Activated CD4-positive, alpha-beta memory T cell treated with anti-CD3 and anti-CD28 coated beads, Interleukin-2, amount 10 ng/mL, durations not matched to agents 7 days and 5 days (primary cell): Measurements from ENCODE around the gene YIPF1. TPM values are rescaled to one million over a fixed set of nuclear protein-coding genes. Genes with fewer than 3 reads are reported as not detected.

Experiments used
- CTCF ChIA-PET: fragments of 350-600 bp; sonication (Branson Sonifier 250); formaldehyde crosslinking; loops from one replicate; lab custom pipeline; 2021; ENCODE audit warnings: antibody characterized with exemption, inconsistent platforms; lab: Charles Lee
- POLR2A ChIA-PET: fragments of 350-600 bp; sonication (Branson Sonifier 250); formaldehyde crosslinking; loops from one replicate; lab custom pipeline; 2021; ENCODE audit warnings: antibody characterized with exemption; lab: Charles Lee
- DNase-seq: peaks from one replicate; pipeline ENCODE4 v3.0.0-alpha.2; 2020
- H3K27ac Mint-ChIP-seq: one replicate; pipeline ENCODE4 v1.8.0; 2021; ENCODE audit warnings: mild to moderate bottlenecking, mixed read lengths
- H3K27me3 Mint-ChIP-seq: one replicate; pipeline ENCODE4 v1.8.0; 2021; ENCODE audit warnings: mixed read lengths
- H3K36me3 Mint-ChIP-seq: one replicate; pipeline ENCODE4 v1.8.0; 2021; ENCODE audit warnings: low read depth, mixed read lengths
- H3K4me1 Mint-ChIP-seq: one replicate; pipeline ENCODE4 v1.8.0; 2021; ENCODE audit warnings: mixed read lengths
- H3K4me3 Mint-ChIP-seq: one replicate; pipeline ENCODE4 v1.8.0; 2021; ENCODE audit warnings: mild to moderate bottlenecking, mixed read lengths
- H3K9me3 Mint-ChIP-seq: one replicate; pipeline ENCODE4 v1.8.0; 2021; ENCODE audit warnings: mixed read lengths
- total RNA-seq, 2 experiments: library from RNA; stranded (reverse); gene quantifications; one replicate each; pipeline ENCODE4 v1.2.3, GENCODE V29; 2021

Gene YIPF1
- 10 to 100 TPM; 17.8 to 19.7 TPM for total RNA-seq

GRCh38 chr1:53889304-53890298, at the start of gene YIPF1:
Gene YIPF1, minus strand, starts transcription at chr1:53889797. Its CDS starts 860 bp downstream, at chr1:53888937.
- Mint-ChIP-seq H3K4me1 (peaks cover 31% of the 10 kb centered on the region), H3K27me3 (peaks cover 3% of the 10 kb centered on the region), H3K36me3 (peaks cover 4% of the 10 kb centered on the region), H3K9me3 (no peaks in the 10 kb centered on the region), H3K4me3 (peak within 1 kb of the TSS; percentile 94), H3K27ac (peak within 1 kb of the TSS; percentile 80)
- ChIA-PET POLR2A (interaction anchor here (0.8 to 2.3 kb wide), 11 partner anchors 9 to 76 kb away, joined by 3 to 25 read pairs (median 3); partner anchors contain the start of genes IFT25, LRRC42 and NDC1), CTCF (interaction anchor here (0.7 to 2.0 kb wide), 6 partner anchors 11 to 70 kb away, joined by 3 to 10 read pairs (median 4); partner anchors contain the start of gene IFT25)
- peak; percentile 91 for DNase-seq

DNA sequence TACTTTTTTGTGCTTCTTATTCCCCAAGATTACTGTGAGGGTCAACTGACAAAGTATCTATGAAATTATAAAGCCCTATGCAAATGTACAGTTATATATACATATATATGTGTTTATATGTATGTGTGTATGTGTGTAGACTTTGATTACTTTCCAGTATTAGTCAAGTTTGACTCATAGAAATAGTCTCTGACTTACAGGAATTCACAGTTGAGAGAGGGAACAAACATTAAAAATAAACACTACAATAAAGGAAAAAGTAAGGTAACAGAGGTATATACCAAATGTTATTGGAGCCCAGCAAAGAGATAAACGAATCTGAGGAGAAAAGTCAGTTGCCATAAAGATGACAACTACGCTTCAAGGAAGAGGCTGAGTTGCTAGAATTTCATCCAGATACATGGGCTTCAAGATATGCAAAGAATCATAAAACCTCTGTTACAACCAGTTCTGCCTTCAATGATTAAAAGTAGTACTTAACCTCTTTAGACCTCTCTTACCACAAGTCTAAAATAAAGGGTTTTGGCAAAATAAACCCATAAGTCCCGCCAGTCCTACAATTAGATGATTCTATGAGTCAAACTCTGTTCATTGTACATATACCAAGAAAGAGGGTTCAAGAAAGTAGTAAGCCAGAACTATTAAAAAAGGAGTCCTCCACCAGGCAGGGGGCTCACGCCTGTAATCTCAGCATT, 48.7 kb upstream of the YIPF1 start:
- H3K27ac Mint-ChIP-seq: no peak overlapping the region
- H3K27me3 Mint-ChIP-seq: no peaks in the 10 kb centered on the region
- ChIA-PET CTCF (no interaction called here), POLR2A (no interaction called here)
- H3K4me1 Mint-ChIP-seq: peaks cover 20% of the 10 kb centered on the region
- DNase-seq: no peak
- no peak overlapping the region for H3K4me3 Mint-ChIP-seq
- H3K36me3 Mint-ChIP-seq: peaks cover 69% of the 10 kb centered on the region
- peaks cover 3% of the 10 kb centered on the region for H3K9me3 Mint-ChIP-seq

DNA sequence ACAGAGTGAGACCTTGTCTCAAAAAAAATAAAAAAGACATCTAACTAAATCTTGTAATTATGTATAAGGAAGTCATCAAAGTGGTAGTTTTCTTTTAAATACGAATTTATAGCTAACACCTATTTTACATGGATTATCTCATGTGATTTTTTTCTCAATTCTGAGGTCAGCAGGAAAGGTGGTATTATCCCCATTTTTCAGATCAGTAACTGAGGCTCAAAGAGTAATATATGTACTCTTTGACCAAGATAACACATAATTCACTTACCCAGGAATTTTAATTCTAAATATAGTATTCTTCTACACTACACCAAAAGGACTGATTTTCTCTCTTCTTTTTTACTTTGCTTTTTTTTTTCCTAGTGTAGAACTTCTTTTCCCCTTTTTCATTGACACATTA, 46.8 kb upstream of the YIPF1 start:
- ChIA-PET POLR2A (interaction anchor here (1.1 kb wide), 1 partner anchor 9 kb away, joined by 6 read pairs; the partner anchor contains the start of genes IFT25 and LRRC42), CTCF (interaction anchor here (1.2 to 2.0 kb wide), 2 partner anchors 23 to 76 kb away, joined by 3 to 5 read pairs; no protein-coding TSS in a partner anchor)
- Mint-ChIP-seq H3K27ac (no peak overlapping the region), H3K4me3 (no peak overlapping the region), H3K36me3 (peaks cover 74% of the 10 kb centered on the region), H3K27me3 (no peaks in the 10 kb centered on the region), H3K4me1 (peaks cover 11% of the 10 kb centered on the region), H3K9me3 (peaks cover 5% of the 10 kb centered on the region)
- no peak for DNase-seq

DNA sequence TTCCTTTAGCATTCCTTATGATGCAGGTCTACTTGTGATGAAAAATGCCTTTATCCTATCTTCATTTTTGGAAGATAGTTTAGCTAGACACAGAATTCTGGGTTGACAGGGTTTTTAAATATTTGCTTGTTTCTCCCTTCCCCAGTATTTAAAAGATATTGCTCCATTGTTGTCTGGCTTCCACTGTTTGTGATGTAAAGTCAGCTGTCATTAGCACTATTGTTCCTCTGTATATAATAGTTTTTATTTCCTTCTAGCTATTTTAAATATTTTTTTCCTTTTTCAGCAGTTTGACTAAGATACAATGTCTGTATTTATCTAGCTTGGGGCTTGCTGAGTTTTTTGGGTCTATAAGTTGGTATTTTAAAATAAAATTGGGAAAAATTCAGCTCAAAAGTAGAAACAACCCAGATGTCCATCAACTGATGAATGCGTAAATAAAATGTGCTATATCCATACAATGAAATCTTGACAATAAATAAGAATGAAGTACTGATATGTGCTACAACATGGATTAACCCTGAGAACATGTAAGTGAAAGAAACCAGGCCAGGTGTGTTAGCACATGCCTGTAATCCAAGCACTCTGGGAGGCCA, 44.7 kb upstream of the YIPF1 start:
- Mint-ChIP-seq H3K36me3 (peaks cover 75% of the 10 kb centered on the region), H3K9me3 (peaks cover 5% of the 10 kb centered on the region), H3K27ac (no peak overlapping the region), H3K4me3 (no peak overlapping the region), H3K4me1 (peaks cover 5% of the 10 kb centered on the region), H3K27me3 (no peaks in the 10 kb centered on the region)
- CTCF ChIA-PET: interaction anchor here (1.3 kb wide), 1 partner anchor 22 kb away, joined by 3 read pairs; no protein-coding TSS in a partner anchor
- no peak for DNase-seq
- POLR2A ChIA-PET: interaction anchor here (1.4 kb wide), 1 partner anchor 11 kb away, joined by 9 read pairs; the partner anchor contains the start of genes IFT25 and LRRC42

- Mint-ChIP-seq H3K4me1 (peaks cover 2% of the 10 kb centered on the region), H3K4me3 (no peak overlapping the region), H3K9me3 (peaks cover 5% of the 10 kb centered on the region), H3K36me3 (peaks cover 78% of the 10 kb centered on the region), H3K27ac (no peak overlapping the region), H3K27me3 (no peaks in the 10 kb centered on the region)
- no peak for DNase-seq
- ChIA-PET CTCF (interaction anchor here (1.9 to 2.1 kb wide), 2 partner anchors 14 to 53 kb away, joined by 4 to 6 read pairs; partner anchors contain the start of gene IFT25), POLR2A (no interaction called here)
Measured at GRCh38 chr1:53931523-53931922, 41.9 kb upstream of the YIPF1 start.

DNA sequence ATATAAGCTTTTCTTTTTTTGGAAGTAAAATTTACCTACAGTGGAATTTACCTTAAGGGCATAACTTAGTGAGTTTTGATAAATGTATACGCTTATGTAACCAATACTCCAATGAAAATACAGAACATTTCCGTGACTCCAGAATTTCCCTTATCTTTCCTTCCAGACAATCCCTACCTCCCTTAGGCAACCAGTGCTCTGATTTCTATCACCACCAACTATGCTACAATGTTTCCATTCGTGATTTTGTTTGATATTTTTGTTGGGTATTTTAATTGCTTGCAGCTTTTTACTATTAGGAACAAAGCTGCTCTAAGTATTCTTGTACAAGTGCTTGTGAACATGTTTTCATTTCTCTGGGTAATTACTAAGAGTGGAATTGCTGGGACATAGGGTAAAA, 41.3 kb upstream of the YIPF1 start:
- DNase-seq: no peak
- Mint-ChIP-seq H3K4me1 (peaks cover 2% of the 10 kb centered on the region), H3K4me3 (no peak overlapping the region), H3K36me3 (peaks cover 75% of the 10 kb centered on the region), H3K9me3 (peaks cover 5% of the 10 kb centered on the region), H3K27me3 (no peaks in the 10 kb centered on the region), H3K27ac (no peak overlapping the region)
- POLR2A ChIA-PET: no interaction called here
- CTCF ChIA-PET: interaction anchor here (2.1 kb wide), 1 partner anchor 14 kb away, joined by 6 read pairs; the partner anchor contains the start of gene IFT25

GRCh38 chr1:53929246-53929960, 39.8 kb upstream of the YIPF1 start:
- peaks cover 2% of the 10 kb centered on the region for H3K4me1 Mint-ChIP-seq
- peaks cover 2% of the 10 kb centered on the region for H3K9me3 Mint-ChIP-seq
- H3K36me3 Mint-ChIP-seq: peaks cover 71% of the 10 kb centered on the region
- ChIA-PET POLR2A (interaction anchor here (0.9 kb wide), 1 partner anchor 15 kb away, joined by 3 read pairs; no protein-coding TSS in a partner anchor), CTCF (interaction anchor here (2.1 kb wide), 1 partner anchor 16 kb away, joined by 6 read pairs; the partner anchor contains the start of gene IFT25)
- no peak overlapping the region for H3K4me3 Mint-ChIP-seq
- no peak overlapping the region for H3K27ac Mint-ChIP-seq
- DNase-seq: no peak
- no peaks in the 10 kb centered on the region for H3K27me3 Mint-ChIP-seq

DNA sequence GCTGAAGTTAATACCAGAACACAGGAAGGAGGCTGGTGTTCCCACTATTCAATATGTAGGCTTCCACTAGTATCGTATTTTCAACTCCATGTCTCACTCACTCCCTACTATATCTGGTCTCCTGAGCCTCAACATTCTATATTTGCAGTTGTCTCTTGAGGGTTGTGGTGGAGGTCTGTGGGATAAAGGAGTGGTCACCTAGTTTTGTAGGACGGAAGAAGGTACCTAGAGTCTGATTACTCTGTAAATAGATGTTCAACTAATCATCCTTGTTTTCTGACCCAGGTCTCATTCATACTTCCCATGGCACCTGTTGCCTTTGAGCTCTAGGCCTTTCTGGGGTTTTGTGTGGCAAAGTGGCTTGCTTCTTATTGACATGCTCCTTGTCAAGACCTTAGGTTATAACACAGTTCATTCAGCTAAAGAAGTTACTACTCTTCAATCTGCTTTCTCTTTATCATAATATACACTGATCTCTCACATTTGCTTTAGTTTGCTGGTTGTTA, 37.8 kb upstream of the YIPF1 start:
- peaks cover 2% of the 10 kb centered on the region for H3K4me1 Mint-ChIP-seq
- no peaks in the 10 kb centered on the region for H3K27me3 Mint-ChIP-seq
- H3K27ac Mint-ChIP-seq: no peak overlapping the region
- POLR2A ChIA-PET: no interaction called here
- H3K36me3 Mint-ChIP-seq: peaks cover 70% of the 10 kb centered on the region
- peaks cover 2% of the 10 kb centered on the region for H3K9me3 Mint-ChIP-seq
- no peak for DNase-seq
- CTCF ChIA-PET: interaction anchor here (0.8 to 1.2 kb wide), 4 partner anchors 18 to 67 kb away, joined by 3 read pairs; partner anchors contain the start of gene IFT25
- H3K4me3 Mint-ChIP-seq: no peak overlapping the region

- Mint-ChIP-seq H3K36me3 (peaks cover 41% of the 10 kb centered on the region), H3K4me1 (peaks cover 36% of the 10 kb centered on the region), H3K27me3 (no peaks in the 10 kb centered on the region), H3K9me3 (no peaks in the 10 kb centered on the region), H3K4me3 (no peak overlapping the region), H3K27ac (peak overlapping the region; percentile 85)
- DNase-seq: peak; percentile 24
- POLR2A ChIA-PET: interaction anchor here (0.6 to 1.5 kb wide), 2 partner anchors 25 to 27 kb away, joined by 3 read pairs; partner anchors contain the start of gene LRRC42
- CTCF ChIA-PET: interaction anchor here (0.7 kb wide), 1 partner anchor 646 kb away, joined by 3 read pairs; no protein-coding TSS in a partner anchor
Measured at GRCh38 chr1:53919675-53920066, 30.1 kb upstream of the YIPF1 start.

- Mint-ChIP-seq H3K27me3 (no peaks in the 10 kb centered on the region), H3K27ac (peak overlapping the region; percentile 85), H3K4me3 (no peak overlapping the region), H3K9me3 (no peaks in the 10 kb centered on the region), H3K4me1 (peaks cover 36% of the 10 kb centered on the region), H3K36me3 (peaks cover 29% of the 10 kb centered on the region)
- ChIA-PET CTCF (interaction anchor here (0.6 kb wide), 1 partner anchor 29 kb away, joined by 3 read pairs; no protein-coding TSS in a partner anchor), POLR2A (interaction anchor here (1.0 to 1.5 kb wide), 3 partner anchors 19 to 29 kb away, joined by 3 read pairs; partner anchors contain the start of genes LRRC42 and YIPF1)
- DNase-seq: no peak
Measured at GRCh38 chr1:53918343-53918742, 28.7 kb upstream of the YIPF1 start.

GRCh38 chr1:53913352-53914033, 23.9 kb upstream of the YIPF1 start:
- Mint-ChIP-seq H3K9me3 (no peaks in the 10 kb centered on the region), H3K4me1 (peaks cover 16% of the 10 kb centered on the region), H3K27ac (no peak overlapping the region), H3K36me3 (peaks cover 19% of the 10 kb centered on the region), H3K4me3 (no peak overlapping the region), H3K27me3 (no peaks in the 10 kb centered on the region)
- DNase-seq: no peak
- POLR2A ChIA-PET: no interaction called here
- CTCF ChIA-PET: interaction anchor here (0.7 kb wide), 1 partner anchor 46 kb away, joined by 3 read pairs; no protein-coding TSS in a partner anchor
